HG03025 (cell line): ENCODE measurements around the gene NAPA.

ENCODE experiments used
- ATAC-seq: cut with Tn5 transposase; IDR thresholded peaks from one replicate; pipeline ENCODE4 v1.9.1; 2021; ENCODE audit warnings: mild to moderate bottlenecking, moderate library complexity; ENCODE audit not compliant: unreplicated experiment, low FRiP score

NAPA gene

GRCh38 chr19:47514869-47515588 lies at the start of gene NAPA:
Gene NAPA, minus strand, starts transcription at chr19:47515063. Its CDS starts 123 bp downstream, at chr19:47514940.
- peak; percentile 79 for ATAC-seq

DNA sequence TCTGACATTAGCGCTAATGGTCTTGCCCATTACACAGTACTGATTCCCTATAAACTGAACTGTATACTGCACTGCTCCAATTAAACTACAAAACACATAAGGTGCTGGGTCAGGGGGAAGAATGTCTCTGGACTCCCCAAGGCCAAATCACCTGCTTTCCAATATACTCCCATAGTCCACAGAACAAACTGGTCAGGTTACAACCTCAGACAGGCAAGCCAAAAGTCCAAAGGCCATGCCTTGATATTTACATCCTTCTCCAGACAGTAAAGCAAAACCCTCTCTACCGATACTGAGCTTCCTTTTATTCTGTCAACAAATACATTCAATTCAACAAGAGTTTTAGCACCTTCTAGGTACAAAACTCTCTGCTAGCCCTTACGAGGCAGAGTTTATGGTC lies 49.2 kb upstream of the NAPA start:
- no peak for ATAC-seq

GRCh38 chr19:47561440-47562057 lies 46.7 kb upstream of the NAPA start:
- no peak for ATAC-seq

DNA sequence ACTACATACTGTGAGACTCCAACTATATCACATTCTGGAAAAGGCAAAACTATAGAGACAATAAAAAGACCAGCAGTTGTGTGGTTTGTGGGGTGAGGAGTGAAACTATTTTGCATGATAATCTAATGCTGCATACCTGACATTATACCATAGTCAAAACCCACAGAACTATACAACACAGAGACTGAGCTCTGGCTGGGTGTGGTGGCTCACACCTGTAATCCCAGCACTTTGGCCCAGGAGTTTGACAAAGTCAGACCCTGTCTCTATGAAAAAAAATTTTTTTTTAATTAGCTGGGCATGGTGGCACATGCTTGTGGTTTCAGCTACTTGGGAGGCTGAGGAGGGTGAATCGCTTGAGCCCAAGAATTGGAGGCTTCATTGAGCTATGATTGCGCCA lies 46.1 kb upstream of the NAPA start:
- ATAC-seq = no peak

DNA sequence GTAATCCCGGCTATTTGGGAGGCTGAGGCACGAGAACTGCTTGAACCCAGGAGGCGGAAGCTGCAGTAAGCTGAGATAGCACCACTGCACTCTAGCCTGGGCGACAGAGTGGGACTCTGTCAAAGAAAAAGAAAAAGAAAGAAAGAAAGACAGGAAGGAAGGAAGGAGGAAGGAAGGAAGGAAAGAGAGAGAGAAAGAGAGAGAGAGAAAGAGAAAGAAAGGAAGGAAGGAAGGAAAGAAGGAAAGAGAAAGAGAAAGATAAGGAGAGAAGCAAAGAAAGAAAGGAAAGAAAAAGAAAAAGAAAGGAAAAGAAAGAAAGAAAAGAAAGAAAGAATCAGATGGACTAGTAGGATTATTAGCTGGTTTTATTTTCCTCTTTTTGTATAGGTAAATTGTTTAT lies 35.3 kb upstream of the NAPA start:
- ATAC-seq = no peak

DNA sequence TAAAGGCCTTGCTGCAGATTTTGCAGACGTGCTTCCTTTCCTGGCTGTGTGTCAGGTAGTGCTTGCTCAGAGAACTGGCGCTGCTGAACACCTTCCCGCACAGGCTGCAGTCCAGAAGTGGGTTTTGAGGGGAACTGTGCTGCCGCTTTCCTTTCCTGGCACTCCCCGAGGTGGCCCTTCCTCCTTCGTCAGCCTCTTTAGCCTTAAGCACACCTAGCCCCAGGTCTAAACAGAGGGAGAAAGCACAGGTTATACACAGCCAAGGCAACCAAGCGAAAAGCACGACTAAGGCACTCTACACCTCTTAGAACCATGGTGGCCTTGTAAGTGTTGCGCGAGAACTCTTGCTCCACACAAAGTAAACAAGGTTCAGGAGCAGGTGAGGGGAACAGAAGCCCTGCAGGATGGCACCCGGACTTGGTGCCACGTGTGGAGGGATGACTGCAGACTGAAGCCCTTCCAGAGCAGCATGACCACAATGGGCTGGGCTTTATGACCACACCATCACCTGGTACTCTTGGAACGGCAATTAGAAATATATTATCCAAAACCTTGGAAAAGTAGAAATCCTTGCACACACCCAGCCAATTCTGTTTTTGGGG lies 34.5 kb upstream of the NAPA start:
- no peak for ATAC-seq

DNA sequence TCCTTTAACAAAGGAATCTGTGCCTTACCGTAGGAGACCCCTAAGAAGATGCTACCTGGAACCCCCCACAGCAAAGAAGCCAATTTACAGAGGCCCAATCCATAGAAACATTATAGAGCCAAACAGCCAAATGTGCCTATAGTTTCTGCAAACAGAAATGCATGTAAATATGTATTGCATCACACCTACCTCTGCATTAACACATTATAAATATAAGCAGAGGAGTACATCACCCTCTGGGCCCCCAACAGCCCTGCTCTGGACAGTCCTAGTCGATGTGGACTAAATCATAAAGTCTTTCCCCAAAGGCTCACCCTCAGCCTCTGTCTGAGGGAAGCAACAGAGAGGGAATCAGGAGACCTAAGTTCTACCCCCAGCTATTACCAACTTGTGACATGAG lies 32.3 kb upstream of the NAPA start:
- ATAC-seq = no peak

GRCh38 chr19:47545061-47545948 lies 30.4 kb upstream of the NAPA start:
- ATAC-seq = no peak

- no peak for ATAC-seq
These were observed 29.6 kb upstream of the NAPA start for GRCh38 chr19:47544476-47544875.

DNA sequence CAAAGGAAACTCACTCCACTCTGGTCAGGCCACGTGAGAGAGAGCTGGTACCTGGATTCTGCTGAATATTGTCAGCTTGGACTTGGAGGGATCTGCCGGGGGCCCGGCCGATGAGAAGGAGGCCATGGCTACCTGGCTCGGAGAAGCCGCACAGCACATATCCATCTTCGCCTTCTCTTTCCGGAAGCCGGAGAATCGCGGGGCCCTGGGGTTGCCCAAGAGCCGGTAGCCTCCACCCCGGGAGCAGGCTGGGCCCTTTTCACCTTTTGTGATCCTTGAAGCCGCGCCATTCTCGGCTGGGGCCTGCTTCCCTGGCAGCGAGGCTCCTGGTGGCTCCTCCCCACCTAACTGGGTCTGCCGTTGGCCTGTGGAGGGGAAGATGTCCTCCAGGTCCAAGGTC lies 29.2 kb upstream of the NAPA start:
- ATAC-seq = no peak

DNA sequence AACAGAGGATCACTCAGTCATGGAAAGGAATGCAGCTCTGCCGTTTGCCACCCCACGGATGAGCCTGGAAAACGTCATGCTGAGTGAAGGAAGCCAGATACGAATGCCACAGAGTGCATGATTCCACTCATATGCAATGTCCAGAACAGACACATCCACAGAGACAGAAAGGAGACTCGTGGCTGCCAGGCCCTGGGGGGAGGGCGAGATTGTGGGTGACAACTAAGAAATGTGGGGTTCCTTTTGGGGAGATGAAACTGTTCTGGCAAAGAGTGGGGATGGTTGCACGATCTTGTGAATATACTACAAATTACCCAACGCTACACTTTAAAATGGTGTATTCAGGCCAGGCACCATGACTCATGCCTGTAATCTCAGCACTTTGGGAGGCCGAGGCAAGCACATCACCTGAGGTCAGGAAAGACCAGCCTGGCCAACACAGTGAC lies 27.2 kb upstream of the NAPA start:
- no peak for ATAC-seq

- no peak for ATAC-seq
These were observed 26.7 kb upstream of the NAPA start for GRCh38 chr19:47541518-47541917.

DNA sequence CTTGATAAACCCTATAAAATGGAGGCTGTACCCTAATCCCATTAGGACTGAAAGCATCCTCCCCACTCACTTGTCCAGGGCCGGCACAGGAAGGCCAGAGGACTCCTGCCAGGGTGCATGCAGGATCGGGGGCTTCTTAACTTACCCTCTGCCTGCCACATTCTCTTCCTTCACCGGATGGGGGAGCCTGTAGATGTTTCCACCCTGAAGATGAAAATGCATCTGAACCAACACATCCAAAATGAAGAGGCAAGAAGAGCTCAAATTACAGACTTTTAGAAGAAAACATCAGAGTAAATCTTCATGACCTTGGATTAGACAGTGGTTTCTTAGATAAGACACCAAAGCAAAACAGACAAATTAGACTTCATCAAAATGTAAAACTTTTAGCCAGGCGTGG lies 25.9 kb upstream of the NAPA start:
- ATAC-seq = no peak

DNA sequence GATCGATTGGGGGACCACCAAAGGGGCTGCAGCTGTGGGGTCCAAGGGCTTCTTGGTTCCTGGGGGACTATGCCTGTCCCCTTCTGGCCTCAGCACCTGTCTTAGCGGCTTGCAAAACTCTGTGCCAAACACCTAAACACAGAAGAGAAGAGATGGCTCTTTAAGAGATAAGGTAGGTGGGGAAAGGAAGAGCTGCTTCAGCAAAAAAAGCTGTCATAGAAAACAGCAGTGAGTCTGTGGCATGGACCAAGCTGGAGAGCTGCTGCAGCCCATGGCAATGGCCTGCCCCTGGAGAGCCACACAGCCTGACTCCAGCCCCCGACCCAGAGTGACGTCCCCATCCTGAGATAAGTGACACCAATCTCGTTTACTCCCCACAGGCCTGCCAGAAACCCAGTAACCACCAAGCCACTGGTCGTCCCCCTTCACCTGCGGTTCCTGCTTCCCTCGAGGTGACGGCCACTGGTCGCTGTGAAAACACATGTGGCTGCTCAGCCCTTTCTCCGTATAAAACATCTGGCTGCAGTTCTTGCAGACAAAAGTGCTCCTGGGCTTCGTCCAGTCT lies 25.0 kb upstream of the NAPA start:
- ATAC-seq = no peak

DNA sequence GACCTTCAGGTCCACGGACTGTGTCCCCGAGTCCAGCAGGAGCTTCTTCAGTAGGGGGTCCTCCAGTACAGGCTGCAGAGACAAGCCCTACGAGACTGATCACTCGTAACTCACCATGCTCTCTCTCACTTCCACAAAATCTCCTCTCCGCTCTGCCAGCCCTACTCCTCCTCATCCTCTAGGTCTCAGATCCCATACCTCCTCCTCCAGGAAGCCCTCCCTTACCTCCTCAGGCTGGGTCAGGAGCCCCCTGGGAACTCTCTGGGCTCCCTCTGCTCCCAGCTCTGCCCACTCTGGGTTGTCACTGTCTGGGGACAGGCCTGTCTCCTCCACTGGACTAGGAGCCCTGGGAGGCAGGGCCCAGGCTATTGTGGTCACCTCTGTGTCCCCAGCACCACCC lies 23.9 kb upstream of the NAPA start:
- ATAC-seq = no peak

DNA sequence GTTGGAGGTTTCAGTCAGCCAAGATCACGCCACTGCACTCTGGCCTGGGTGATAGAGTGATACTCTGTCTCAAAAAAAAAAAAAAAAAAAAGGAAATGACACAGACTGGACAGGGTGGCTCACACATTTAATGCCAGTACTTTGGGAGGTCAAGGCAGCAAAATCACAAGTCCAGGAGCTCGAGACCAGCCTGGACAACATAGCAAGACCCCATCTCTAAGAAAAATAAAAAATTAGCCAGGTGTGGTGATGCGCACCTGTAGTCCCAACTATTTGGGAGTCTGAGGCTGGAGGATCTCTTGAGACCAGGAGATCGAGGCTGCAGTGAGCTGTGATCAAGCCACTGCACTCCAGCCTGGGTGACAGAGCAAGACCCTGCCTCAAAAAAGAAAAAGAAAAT lies 22.6 kb upstream of the NAPA start:
- no peak for ATAC-seq

GRCh38 chr19:47534628-47535027 lies 19.8 kb upstream of the NAPA start:
- no peak for ATAC-seq

- no peak for ATAC-seq
These were observed 17.0 kb upstream of the NAPA start for GRCh38 chr19:47531640-47532387.

GRCh38 chr19:47529018-47529742 lies 14.3 kb upstream of the NAPA start:
- ATAC-seq = no peak
